ENCODE data around the gene MAP3K15.
"Not testable (repeated sequence)": the region's sequence is repeated elsewhere in the genome, so short reads cannot be mapped to it uniquely, and the experiment has no call there.

The MAP3K15 gene

GRCh38 chrX:19540076-19540475 lies 24.8 kb upstream of the MAP3K15 start:
- no peak for DNase-seq (ENCODE audit: low read depth in 2 of 2)

DNA sequence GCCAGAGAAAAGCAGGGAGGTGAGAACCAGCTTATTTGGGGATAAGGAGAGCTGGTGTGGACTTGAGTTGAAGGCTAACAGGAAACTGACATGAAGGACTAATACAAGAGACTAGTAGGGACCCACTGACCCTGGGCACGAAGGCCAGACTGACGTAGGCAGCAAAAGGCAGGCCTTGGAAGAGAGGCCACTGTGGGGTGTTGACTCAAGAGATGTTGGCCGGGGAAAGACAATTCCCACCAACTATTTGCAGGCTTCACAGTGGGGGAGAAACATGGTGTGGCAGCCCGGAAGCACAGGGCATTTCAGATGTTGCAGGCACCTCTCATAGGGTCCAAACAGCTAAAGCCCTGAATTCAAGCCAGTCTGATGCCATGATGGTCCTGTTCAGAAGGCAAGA lies 24.4 kb upstream of the MAP3K15 start:
- DNase-seq (ENCODE audit: low read depth in 2 of 2), result no peak

- no peak for DNase-seq (ENCODE audit: low read depth in 2 of 2)
These were observed 20.2 kb upstream of the MAP3K15 start for GRCh38 chrX:19535476-19535875.

DNA sequence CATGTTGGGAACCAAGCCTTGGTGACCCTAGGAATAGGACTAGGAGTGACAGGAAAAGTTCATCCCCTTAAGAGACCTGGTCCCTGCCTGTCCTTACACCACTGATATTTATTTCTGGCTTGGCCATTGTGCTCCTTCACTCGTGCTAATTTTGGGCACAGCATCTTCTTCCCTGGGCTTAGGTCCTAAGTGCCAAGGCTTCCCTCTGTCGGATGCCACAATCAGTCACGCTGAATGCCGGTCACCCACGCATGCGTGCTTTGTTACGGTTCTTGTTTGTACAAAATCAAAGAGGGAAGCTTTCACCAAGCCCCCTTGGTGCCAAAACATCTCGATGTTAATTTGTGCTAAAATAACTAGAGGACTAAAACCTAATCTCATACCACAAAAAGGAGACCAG lies 17.4 kb upstream of the MAP3K15 start:
- DNase-seq (ENCODE audit: low read depth in 2 of 2), result no peak

DNA sequence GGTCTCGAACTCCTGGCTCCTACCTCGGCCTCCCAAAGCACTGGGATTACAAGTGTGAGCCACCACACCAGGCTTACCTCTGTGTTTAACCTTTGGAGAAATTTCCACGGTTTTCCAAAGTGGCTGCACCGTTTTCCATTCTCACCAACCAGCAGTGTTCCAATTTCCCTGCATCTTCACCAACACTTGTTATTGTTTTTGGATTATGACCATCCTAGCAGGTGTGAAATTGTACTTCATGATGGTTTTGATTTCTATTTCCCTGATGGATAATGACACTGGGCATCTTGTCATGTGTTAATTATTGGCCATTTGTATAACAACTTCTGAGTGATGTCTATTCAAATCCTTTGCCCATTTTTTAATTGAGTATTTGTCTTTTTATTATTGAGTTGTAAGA lies 2.7 kb upstream of the MAP3K15 start:
- DNase-seq (ENCODE audit: low read depth in 2 of 2), result no peak

DNA sequence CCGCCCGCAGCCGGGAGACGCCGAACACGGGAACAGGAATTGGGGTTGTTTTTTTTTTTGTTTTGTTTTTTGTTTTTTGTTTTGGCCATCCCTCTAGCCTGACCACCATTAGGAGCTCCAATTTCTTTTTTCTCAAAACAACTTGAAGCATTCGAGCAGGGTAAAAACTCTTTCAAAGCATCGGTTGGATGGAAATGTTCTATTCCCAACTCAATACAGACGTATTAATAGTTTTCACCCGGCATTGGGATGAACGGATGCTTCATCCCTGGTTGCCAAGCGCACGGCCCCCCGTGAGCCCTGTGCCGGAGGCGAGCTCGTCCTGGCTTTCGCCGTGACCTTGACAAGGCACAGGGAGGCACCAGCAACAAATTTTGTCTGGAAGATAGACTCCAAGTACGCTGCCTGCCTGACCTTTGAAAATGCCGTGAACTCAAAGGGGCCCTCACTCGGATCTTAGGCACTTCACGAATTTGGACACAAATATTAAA lies 352 bp upstream of the MAP3K15 start:
- no peak for DNase-seq (ENCODE audit: low read depth in 2 of 2)

DNA sequence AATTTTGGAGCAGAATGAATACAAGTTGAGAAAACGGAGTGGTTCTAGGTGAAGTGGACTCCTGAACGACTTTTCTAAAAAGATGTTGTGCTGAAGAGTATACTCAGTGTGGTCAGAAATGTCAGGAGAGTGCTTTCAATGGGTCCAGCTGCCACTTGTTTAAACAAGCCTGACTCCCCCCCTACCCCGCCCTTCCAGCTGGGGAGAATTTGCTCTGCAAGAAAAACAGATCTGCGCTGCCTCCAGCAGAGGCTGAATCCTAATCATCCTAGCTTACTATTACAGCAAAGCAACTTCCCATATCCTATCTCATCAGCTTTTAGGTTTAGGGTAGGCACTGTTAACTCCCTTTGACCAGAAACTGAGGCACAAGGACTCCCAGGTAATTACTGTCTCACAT lies 1.9 kb downstream of the MAP3K15 start:
- no peak for DNase-seq (ENCODE audit: low read depth in 2 of 2)

GRCh38 chrX:19512961-19513360 lies 2.3 kb downstream of the MAP3K15 start:
- DNase-seq (ENCODE audit: low read depth in 2 of 2), result no peak

GRCh38 chrX:19512359-19512758 lies 2.9 kb downstream of the MAP3K15 start:
- DNase-seq (ENCODE audit: low read depth in 2 of 2), result no peak

GRCh38 chrX:19511796-19512195 lies 3.5 kb downstream of the MAP3K15 start:
- DNase-seq (ENCODE audit: low read depth in 2 of 2), result not testable (repeated sequence)

DNA sequence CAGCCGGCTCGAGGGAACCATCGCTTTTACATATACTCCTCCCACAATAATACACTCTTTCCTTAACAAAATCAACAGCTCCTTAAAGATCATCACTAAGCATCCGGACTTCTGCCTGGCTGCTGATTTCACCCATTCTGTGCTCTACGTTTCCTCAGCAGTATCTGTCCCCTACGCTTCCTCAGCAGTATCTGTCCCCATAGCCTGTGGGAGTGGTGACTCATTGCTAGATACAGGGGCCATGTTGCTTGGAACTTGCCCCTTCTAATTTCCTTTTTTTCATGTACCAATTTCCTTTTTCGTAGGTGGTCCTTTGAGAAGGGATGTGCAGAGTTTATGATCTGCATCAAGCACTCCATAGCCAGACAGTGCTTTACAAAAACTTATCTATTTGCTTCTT lies 18.6 kb downstream of the MAP3K15 start:
- no peak for DNase-seq (ENCODE audit: low read depth in 2 of 2)

GRCh38 chrX:19487520-19488200 lies 27.6 kb downstream of the MAP3K15 start:
- DNase-seq (ENCODE audit: low read depth in 2 of 2), result no peak

- no peak for DNase-seq (ENCODE audit: low read depth in 2 of 2)
These were observed 35.9 kb downstream of the MAP3K15 start for GRCh38 chrX:19479458-19479857.

- not testable (repeated sequence) for DNase-seq (ENCODE audit: low read depth in 2 of 2)
These were observed 46.9 kb downstream of the MAP3K15 start for GRCh38 chrX:19468383-19468782.

- DNase-seq (ENCODE audit: low read depth in 2 of 2), result no peak
These were observed 52.4 kb downstream of the MAP3K15 start for GRCh38 chrX:19462879-19463278.

DNA sequence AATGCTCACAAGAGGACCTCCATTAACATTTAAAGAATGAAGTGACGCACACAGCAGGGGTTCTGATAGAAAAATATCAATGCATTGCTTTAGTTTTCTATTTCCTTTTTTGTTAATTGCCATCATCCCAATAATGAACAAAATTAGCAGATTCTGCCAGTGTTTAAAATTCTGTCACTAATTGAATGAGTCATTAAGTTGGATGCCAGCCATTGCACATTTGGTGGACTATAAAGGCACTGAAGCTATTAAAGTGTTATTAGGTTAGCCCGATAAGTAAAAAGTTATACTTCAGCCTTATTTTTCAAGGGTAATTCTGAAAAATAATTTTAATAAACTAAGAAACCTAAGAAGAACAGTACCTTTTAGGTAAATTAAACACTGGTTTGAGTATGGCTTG lies 53.1 kb downstream of the MAP3K15 start:
- DNase-seq (ENCODE audit: low read depth in 2 of 2), result no peak

GRCh38 chrX:19457662-19458061 lies 57.6 kb downstream of the MAP3K15 start:
- no peak for DNase-seq (ENCODE audit: low read depth in 2 of 2)

GRCh38 chrX:19448077-19448476 lies 67.2 kb downstream of the MAP3K15 start:
- no peak for DNase-seq (ENCODE audit: low read depth in 2 of 2)

DNA sequence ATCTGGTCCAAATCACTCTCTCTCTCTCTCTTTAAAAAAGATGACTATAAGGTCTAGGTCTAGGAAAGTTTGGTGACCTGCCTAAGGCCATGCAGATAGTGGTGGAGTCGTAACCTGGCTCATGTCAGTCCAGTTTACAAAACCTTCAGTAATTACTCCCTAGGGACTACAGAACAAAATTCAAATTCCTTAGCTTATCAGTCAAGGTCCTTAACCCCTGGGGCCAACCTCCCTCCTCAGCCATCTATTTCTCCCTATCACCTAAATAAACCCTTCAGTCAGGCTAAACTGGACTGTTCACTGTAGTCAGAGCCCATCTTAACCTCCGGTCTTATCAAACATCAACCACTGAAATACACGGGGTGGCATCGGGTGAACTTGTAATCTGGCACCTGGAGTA lies 68.9 kb downstream of the MAP3K15 start:
- DNase-seq (ENCODE audit: low read depth in 2 of 2), result no peak

DNA sequence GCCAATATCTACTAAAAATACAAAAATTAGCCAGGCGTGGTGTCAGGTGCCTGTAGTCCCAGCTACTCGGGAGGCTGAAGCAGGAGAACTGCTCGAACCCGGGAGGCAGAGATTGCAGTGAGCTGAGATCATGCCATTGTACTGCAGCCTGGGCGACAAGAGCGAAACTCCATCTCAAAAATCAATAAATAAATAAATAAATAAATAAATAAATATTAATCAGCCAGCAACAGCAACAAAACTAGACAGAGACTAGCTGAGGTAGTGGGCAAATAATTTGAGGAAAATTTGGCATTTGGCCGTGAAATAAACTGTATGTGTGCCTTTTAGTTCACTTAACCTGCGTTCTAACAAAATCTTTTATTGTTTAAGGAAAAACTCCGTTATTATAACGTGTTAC lies 69.5 kb downstream of the MAP3K15 start:
- DNase-seq (ENCODE audit: low read depth in 2 of 2), result not testable (repeated sequence)

DNA sequence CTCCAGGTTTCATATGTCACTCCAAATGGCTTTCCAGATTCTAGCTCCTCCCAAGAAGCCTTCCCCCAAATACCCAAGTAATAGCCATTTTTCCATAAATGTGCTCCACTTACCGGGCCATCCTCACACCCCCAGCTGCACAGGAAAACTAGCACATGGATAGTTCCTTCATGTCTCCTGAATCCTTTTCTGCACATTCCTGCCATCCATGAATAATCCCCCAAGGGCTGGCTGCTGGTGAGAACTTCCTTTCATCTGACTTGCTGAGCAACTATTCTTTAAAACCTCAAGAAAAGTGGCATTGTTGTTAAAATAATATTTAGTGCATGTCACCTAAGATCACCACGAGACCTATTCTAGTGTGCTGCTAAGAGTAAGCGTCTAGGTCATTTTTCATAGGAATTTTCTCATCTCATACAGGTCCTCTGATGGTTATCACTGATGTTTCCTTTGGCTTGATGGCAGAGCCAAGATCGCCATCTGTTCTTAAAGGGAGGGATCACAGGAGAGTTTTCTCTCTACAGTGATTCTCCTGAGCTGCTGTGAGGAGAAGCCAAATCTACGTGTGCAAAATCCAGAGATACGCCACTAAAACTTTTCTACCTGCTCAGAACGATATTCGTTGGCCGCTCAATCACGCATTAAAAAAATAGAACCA lies 71.3 kb downstream of the MAP3K15 start:
- DNase-seq (ENCODE audit: low read depth in 2 of 2), result no peak

- DNase-seq (ENCODE audit: low read depth in 2 of 2), result peak; percentile 4 to 9
These were observed 74.6 kb downstream of the MAP3K15 start for GRCh38 chrX:19440713-19441112.

- not testable (repeated sequence) for DNase-seq (ENCODE audit: low read depth in 2 of 2)
These were observed 92.6 kb downstream of the MAP3K15 start for GRCh38 chrX:19422661-19423060.

DNA sequence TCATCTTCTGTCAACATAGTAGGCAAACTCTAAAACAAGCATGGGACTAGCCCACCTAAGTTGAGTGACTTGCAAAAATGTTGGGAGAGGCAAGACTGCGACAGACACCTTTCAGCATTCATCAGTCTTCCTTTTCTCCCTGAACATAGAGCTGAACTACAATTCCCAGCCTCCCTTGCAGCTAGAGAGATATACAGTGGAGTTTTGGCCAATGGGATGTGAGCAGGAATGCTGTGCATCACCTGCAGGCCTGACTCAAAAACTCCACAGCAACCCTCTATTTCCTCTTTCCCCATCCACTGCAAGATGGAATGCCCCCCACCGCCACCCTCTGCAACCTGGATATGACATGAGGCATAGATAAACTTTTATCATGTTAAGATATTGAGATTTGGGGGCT lies 105.0 kb downstream of the MAP3K15 start:
- no peak for DNase-seq (ENCODE audit: low read depth in 2 of 2)

Measured in fibroblast of skin of left quadriceps (primary cell).